ENCODE results near the gene MEG3.

- TF ChIP-seq CTCF (IDR thresholded peaks at IDR 0.05) (no peak), POLR2A (IDR thresholded peaks at IDR 0.05) (no peak)
These were observed 57.8 kb downstream of the MEG3 start for GRCh38 chr14:100883789-100884101.

All from lower leg skin (tissue), 3 donors.